HG02938 (cell line): Measurements from ENCODE around the gene FEN1.

ENCODE experiments used
- ATAC-seq: cut with Tn5 transposase; IDR thresholded peaks from one replicate; pipeline ENCODE4 v1.9.1; 2021; ENCODE audit warnings: mild to moderate bottlenecking, moderate library complexity; ENCODE audit not compliant: unreplicated experiment

FEN1 gene

DNA sequence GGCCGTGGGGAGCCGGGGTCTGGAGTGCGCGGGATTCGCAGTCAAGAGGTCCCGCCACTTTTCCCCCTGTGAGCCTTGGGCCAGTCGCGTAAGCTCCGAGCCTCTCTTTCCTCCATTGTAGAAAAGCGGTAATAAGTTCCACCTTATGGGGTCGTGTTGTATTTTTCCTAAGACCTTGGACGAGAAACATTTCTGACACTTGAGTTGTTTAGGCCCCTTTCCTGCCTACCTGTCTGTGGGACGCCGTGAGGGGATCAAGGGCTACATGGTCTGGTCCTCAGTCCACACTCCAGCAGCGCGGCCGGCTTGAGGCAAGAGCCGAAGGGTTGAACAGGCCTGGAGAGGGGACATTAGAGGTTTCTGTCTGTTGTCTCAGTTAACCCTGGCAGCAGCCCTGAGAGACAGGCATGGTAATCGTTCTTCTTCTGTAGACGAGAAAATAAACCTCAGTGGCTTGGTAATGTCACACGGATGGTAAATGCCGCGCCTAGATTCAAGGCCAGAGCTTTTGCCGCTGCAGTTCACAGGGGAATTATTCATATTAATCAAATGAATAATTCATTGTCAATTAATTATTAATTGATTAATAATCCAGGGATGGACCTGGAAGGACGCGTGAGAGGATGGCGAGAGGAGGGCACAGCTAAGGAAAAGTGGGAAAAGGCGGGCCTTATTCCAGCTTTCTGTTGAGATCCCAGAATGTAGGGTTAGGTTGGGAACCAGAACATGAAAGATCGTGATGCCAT, 545 bp downstream of the FEN1 start:
- ATAC-seq: peak; percentile 18

DNA sequence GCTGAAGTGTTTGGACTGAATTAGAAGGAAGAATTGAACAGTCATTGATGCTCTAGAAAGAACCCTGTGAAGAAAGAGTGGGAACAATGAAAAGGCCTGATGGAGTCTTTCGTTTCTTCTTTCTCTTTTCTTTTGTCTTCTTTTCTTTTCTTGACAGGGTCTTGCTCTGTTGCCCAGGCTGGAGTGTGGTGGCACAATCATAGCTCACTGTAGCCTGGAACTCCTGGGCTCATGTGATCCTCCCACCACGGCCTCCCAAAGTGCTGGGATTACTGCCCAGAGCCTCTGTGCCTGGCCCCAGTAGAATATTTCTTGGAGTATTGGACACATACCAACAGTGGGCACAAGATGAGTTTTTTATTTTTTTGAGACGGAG, 1.1 kb downstream of the FEN1 start:
- no peak for ATAC-seq

DNA sequence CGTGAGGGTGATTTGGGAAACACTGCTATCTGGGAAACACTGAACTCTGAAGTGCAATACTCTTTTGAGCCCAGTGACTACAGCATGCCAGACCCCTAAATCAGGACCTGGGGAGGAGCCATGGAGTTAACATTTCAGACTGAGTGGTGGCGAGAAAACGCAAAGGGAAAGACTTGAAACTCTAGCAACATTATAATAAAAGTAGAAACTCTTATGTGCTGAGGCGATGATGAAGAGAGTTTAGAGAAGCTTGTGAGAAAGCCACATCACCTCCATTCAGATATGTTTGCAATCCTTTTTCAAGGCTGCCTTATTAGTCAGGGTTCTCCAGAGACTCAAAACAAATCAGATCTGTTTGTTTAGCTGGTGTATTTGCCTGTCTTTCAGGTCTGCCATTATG, 1.9 kb downstream of the FEN1 start:
- ATAC-seq: no peak

DNA sequence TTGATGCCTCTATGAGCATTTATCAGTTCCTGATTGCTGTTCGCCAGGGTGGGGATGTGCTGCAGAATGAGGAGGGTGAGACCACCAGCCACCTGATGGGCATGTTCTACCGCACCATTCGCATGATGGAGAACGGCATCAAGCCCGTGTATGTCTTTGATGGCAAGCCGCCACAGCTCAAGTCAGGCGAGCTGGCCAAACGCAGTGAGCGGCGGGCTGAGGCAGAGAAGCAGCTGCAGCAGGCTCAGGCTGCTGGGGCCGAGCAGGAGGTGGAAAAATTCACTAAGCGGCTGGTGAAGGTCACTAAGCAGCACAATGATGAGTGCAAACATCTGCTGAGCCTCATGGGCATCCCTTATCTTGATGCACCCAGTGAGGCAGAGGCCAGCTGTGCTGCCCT, 2.7 kb downstream of the FEN1 start:
- no peak for ATAC-seq

DNA sequence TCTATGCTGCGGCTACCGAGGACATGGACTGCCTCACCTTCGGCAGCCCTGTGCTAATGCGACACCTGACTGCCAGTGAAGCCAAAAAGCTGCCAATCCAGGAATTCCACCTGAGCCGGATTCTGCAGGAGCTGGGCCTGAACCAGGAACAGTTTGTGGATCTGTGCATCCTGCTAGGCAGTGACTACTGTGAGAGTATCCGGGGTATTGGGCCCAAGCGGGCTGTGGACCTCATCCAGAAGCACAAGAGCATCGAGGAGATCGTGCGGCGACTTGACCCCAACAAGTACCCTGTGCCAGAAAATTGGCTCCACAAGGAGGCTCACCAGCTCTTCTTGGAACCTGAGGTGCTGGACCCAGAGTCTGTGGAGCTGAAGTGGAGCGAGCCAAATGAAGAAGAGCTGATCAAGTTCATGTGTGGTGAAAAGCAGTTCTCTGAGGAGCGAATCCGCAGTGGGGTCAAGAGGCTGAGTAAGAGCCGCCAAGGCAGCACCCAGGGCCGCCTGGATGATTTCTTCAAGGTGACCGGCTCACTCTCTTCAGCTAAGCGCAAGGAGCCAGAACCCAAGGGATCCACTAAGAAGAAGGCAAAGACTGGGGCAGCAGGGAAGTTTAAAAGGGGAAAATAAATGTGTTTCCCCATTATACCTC, 3.3 kb downstream of the FEN1 start:
- no peak for ATAC-seq

DNA sequence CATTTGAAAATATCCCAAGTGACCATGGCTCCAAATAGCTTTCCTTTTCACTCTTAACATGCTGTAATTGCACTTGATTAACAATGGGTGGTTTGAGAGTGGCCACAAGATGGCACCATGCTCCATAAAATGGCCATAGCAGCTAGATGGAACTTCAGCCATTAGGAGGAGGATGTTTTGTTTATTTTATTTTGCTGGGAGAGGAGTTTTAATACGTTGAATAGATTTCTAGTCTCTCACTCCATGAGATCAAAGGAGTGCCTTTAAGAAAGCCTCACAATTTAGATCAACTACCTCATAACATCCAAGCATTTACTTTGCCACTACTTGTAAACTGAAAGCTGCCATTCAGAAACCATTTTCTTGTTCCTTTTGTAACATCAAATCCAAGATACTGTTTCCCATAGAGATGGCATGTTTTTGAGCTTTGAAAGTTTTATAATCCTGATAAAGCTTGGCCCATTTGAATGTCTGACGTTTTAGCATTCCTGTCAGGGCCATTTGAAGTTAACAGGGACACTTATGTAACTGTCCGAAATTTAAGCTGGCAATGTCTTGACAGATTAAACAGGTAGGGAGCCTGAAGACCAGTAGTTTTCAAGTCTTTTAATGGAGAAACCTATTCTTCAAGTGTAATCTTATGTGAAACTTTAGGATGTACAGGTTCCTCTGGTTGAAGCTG, 4.7 kb downstream of the FEN1 start:
- ATAC-seq: no peak

DNA sequence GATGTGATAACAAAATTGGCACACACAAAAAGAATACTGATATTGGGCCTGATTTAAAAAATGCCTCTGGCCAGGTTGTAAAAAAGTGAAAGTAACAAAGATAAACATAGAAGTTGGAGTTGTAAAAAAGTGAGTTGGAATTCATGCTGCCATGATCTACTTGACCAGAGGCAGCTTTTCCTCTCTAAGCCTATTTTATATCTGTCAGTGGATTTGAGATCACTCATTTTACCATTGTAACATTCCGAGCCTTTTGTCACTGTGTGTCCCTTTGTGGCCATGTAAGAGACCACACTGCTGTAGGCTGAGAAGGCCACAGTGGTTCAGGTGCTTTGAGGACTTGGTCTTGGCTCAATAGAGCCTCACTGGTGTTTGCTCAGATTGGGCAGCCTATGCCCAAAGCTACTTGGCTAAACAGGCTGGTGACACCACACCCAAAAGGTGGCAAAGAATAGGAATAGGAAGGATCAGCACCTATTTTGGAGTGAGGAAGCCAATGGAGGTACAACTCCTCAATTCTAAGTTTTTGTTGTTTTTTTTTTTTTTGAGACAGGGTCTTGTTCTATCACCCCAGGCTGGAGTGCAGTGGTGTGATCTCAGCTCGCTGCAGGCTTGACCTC, 7.1 kb downstream of the FEN1 start:
- no peak for ATAC-seq

DNA sequence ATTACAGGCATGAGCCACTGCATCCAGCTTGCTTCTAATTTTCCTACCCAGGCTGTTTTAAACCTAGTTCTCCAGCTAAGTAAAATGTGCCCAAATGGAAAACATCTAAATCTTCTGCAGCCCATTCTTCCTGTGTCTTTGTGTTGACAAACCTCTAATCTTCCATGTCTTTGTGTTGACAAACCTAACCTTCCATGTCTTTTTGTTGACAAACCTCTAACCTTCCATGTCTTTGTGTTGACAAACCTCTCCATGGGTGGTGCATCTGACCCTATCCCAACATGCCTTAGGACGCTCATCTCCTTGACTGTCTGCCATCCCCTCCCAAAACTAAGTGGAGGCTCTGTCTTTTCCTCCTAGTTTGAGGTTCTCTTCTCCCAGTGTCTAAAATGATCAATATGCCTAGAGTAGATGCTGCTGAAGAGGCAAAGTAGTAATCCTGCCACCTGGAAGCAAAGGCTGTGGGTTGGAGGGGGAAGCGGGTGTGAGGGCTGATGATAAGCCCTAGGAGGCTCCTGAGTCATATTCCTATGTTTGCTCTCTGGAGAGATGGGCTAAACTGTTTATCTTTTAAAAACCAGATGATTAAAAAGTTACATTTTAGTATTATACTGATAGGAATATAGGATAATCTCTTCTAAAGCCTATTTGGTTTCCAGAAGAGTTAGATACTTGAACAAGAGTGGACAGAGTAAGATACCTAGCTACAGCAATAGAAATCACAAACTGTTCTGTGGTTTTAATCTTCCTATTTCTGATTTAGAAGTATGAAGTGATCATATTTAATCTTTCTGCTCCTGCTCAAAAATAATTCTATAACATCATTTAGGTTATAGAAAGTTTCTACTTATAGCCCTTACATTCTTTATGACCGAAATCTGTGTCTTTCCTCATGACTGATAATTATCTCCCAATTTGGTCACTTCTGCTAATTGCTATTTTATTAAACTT, 7.9 kb downstream of the FEN1 start:
- no peak for ATAC-seq

DNA sequence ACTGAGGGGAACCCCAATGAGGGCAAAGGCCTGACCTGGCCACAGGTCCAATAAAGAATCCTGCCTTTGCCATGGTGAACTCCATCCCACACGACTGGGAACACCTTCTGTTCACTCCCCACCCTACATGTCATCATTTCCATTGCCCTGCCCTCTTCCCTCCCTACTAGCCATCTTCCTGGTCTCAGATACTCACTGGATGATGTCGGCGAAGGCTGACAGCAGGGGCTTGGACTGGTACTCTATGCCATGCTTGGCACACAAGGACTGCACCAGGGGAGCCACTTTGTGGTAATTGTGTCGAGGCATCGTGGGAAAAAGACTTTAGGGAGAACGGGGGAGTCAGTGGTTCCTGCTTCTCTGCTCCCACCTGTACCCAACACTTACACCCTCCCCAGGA, 9.9 kb downstream of the FEN1 start:
- no peak for ATAC-seq

DNA sequence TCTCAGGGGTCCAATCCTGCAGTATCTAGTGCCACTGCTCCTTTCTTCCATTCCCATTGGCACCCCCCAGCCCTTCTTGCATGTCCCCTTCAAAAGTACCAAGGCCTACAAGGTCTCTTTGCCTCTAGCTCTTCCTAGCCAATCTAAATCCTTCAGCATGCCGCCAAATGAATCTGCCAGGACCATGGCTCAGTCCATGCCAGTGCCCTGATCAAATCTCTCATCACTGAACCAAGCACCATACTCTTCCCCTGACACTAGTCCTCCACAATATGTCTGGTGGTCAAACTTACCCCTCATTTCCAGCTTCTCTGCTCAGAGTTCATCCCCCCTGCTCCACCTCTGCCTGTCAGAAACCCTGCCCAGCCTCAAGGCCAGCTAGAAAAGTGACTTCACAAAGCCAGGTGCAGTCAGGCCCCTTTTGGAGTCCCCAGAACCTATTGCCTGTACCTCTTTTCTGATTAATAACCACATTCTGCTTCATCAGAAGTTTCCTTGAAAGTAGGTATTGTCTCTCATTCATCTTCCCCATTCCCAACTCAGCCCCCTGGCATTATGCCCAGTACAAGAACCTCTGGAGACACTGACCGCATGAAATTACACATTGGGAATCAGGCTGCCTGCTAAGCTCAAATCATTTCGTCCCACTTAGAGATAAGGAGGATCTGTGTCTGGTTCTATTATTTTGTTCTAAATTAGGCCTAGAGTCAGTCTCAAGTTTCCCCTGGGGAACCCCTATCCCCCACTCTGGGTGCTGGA, 11.4 kb downstream of the FEN1 start:
- ATAC-seq: no peak

DNA sequence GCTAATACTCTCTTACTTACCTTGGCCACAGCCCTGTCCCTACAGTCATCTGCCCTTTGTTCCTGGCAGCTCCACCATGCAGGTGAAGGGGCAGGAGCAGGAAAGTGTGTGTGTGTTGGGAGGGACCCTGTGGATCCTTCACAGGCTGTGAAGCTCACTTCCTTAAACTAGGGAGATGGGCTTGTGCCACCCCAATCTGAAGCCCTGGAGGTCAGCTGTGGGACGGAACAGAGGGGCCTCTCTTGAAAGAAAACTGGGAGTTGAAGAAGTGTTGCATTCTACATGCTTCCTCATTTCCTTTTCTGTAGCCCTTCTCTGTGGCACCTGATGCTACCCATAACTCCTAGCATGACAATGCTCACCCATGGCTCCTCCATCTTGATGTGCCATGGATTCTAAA, 12.4 kb downstream of the FEN1 start:
- ATAC-seq: no peak

DNA sequence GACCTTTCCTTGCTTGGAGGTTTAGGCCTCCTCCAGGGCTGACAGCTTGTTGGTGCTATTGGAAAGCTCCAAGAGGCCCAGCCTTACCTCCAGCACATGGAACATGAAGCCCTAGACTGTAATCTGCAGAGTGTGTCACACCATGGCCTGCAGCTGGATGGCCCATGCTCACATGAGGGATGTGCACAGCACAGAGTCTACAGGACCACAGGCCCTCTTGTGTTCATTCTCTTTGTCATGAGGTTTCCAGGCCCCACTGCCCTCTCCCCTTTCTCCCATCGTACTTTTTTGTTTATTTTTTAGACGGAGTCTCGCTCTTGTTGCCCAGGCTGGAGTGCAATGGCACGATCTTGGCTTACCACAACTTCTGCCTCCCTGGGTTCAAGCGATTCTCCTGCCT, 14.1 kb downstream of the FEN1 start:
- no peak for ATAC-seq

DNA sequence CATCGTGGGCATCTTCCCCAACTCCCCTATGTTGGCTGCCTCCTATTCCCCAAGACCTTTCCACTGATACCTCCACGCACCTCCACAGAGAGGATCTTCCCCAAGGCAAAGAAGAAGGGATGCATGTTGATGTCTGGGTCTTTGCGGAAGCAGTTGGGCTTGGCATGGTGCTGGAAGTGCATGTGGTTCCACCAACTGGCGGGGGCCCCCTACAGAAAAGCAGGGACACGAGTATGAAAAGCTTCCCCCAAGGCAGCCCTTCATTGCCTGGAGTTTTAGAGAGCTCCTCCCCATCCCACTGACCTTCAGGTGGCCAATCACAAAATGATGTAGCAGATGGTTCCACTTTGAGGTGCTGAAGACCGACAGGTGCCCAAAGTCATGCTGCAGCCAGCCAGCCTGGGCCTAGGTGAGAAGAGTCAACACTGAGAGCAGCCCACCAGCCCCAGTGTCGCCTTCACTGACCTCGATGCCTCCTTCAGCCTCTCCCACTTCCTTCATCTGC, 18.0 kb downstream of the FEN1 start:
- ATAC-seq: no peak

DNA sequence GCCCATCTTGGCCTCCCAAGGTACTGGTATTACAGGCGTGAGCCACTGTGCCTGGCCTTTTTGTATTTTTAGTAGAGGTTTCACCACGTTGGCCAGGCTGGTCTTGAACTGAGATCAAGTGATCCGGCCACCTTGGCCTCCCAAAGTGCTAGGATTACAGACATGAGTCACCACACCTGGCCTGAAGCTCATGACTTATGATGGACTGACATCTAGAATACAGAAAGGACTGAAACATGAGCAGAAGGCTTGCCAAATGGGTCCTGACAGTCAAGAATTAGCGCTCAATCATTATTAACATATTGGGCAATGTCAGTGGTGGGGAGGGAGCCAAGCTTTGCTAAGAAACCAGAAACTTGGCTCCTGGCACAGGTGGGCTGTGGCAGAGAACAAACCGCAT, 19.1 kb downstream of the FEN1 start:
- no peak for ATAC-seq

DNA sequence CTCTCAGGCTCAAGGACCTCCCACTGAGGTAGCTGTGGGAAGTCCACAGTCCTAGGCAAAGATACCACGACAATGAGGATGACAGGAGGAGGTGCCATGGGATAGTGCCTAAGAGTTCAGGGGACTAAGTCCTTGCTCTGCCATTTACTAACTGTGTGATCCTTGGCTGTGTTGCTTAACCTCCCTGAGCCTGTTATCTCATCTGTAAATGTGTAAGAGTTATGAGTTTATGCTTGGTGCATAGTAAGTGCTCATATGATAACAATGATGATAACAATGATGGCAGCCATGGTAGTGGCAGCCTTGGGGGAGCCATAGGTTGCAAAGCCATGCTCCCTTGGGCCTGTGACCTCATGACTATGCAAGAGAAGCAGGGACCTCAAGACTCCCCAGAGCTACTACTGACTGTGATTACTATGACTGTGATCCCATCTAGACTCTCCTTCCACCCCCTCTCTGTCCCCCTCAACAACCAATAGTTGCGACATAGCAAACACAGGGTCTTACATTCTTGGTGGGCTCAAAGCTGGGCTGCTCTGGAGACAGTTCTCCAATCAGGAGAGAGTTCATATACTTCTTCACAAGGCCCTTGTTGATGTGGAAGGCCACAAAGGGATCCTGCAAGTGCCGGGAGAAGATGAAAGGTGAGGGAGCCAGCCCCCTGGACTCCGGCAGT, 20.2 kb downstream of the FEN1 start:
- ATAC-seq: no peak

DNA sequence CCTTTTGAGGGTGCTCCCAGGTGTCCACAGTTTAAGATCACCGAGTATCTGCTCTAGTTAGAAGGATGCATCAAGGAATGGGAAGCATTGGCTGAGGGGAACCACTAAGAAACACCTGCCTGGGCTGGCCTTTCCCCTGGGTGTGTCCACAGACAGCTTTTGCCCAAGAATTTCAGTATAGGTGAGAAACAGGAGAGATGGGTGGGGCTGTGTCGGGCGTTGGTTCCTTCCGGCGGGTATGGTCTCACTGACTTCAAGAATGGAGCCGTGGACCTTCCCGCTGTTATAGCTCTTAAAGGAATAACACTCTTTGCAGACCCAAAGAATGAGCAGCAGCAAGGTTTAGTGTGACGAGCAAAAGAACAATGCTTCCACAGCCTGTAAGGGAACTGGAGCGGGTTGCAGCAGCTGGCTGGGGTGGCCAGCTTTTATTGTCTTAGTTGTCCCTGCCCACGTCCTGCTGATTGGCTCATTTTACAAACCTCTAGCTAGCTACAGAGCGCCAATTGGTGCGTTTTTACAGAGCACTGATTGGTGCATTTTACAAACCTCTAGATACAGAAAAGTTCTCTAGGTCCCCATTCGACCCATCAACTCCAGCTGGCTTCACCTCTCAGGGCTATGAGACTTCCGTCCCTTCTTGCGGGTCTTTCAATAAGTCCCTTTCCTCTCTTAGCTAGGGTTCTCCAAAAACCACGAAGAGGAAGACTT, 21.7 kb downstream of the FEN1 start:
- ATAC-seq: no peak

DNA sequence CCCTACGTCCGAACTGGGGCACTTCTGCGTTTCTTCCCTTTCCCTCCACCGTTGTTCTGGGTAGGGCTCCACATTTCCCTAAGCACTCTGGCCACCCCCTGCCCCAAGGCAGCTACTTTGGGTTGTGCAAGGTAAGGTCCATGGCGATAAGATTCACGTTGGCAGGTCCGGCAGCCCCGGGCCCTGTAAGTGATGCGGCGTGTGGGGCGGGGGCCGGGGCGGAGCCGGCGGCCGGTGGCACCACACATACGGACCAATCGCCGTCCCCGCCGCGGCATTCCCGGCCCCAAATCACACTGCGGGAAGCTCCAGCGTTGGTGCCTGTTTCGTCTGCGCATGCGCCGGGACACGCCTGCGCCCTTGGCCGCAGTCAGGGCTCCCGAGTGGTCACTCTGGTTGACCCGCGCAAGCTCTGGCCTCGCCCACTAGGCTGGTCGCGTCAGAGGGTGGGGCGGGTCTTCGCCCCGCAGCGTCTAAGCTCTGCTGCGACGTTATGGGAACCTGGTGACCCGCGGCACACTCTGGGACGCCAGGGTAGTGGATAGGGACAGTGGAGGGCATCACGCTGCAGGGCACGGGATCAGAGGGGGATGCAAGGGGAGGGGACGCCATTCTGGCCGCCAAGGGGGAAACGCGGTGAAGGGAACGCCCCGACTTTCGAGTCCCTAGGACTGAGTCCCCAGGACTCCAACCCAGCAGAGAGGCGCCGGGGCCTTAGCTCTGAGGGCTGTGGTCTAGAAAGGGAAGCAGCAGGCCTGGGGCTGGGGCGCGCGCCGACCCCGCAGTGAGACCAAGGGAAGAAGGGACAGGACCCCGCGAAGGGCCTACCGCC, 22.5 kb downstream of the FEN1 start:
- peak; percentile 37 for ATAC-seq
